ENCODE measurements around the gene RNF13. TPM values are rescaled to one million over a fixed set of nuclear protein-coding genes. Genes with fewer than 3 reads are reported as not detected.
A peak's percentile ranks its signal among the peaks of the same experiment; 100 is the strongest.

Gene RNF13
- total RNA-seq, 1 experiment from 2014 or later = 76.9 TPM

GRCh38 chr3:149810846-149811245 is 2.2 kb upstream of the RNF13 start:
- Histone ChIP-seq H3K27ac (ENCODE audit: low read length) (0 out of 2 replicates have a peak overlapping the region, but pooled peaks have one; percentile 3), H3K4me3 (ENCODE audit: low read depth in 2 of 2, low read length in 2 of 2) (no peak overlapping the region), H3K27me3 (ENCODE audit: control insufficient read depth, insufficient read depth, low read length) (no peaks in the 10 kb centered on the region), H3K36me3 (ENCODE audit: control insufficient read depth, insufficient read depth, low read length) (no peaks in the 10 kb centered on the region; the same call in 1 of the 2 replicates), H3K9me3 (ENCODE audit: control insufficient read depth, insufficient read depth, low read depth, low read length) (no peaks in the 10 kb centered on the region), H3K4me1 (ENCODE audit: control insufficient read depth, insufficient read depth, low read length) (peaks cover 28% of the 10 kb centered on the region)
- BruUV-seq (replicated peaks) = no TSS peak
- DNase-seq (ENCODE audit: low read depth, low spot score) (no peak), ATAC-seq (no peak)
- CTCF ChIA-PET = no interaction called here
- in situ Hi-C loops (cut with HindIII; ENCODE audit: low pct_unique_long_range_greater_than_20kb, low sequenced_read_pairs) = no loop called here
- POLR2A ChIA-PET = interaction anchor here (0.6 to 0.7 kb wide), 3 partner anchors 12 to 412 kb away, joined by 4 read pairs; no protein-coding TSS in a partner anchor
- intact Hi-C loops (cut with micrococcal nuclease; ENCODE audit: unreplicated experiment) = no loop called here
- no peak for TF ChIP-seq SIN3A (IDR thresholded peaks at IDR 0.05; ENCODE audit: borderline replicate concordance, insufficient read depth, low read depth, low read length)

DNA sequence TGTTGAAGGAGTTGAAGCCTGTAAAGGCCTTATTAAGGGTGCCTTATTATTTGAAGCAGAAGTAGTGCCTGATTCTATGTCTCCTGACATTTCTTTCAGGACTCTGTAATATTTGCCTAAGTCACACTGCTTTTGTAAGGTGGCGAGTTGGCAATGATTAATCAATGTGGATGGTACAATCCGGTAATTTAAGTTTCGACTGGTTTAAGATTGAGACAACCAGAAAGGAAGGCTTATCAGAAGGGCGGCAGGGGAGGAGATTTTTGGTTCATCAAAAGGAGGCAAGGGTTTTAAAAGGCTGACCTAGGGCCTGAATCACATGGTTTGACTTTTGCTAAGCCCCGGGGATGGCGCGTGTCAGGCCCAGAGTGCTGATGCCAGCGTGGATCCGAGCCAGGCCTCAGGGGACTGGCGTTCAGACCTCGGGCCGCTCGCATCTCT is 830 bp upstream of the RNF13 start:
- in situ Hi-C loops (cut with HindIII; ENCODE audit: low pct_unique_long_range_greater_than_20kb, low sequenced_read_pairs) (no loop called here), intact Hi-C loops (cut with micrococcal nuclease; ENCODE audit: unreplicated experiment) (no loop called here)
- peak overlapping the region; percentile 95 for H3K27ac ChIP-seq (ENCODE audit: low read length)
- BruUV-seq (replicated peaks) = TSS peak; percentile 95
- TF ChIP-seq CTCF (IDR thresholded peaks at IDR 0.05) = no peak
- TF ChIP-seq SIN3A (IDR thresholded peaks at IDR 0.05; ENCODE audit: borderline replicate concordance, insufficient read depth, low read depth, low read length) = no peak
- no peak for TF ChIP-seq TCF7L2 (IDR thresholded peaks at IDR 0.05; ENCODE audit: low read depth, low read length)
- H3K4me3 ChIP-seq (ENCODE audit: low read depth in 2 of 2, low read length in 2 of 2) = peak overlapping the region; percentile 85 to 95
- no peaks in the 10 kb centered on the region; the same call in 1 of the 2 replicates for H3K36me3 ChIP-seq (ENCODE audit: control insufficient read depth, insufficient read depth, low read length)
- H3K4me1 ChIP-seq (ENCODE audit: control insufficient read depth, insufficient read depth, low read length) = peaks cover 37% of the 10 kb centered on the region
- POLR2A ChIA-PET = interaction anchor here (0.5 kb wide), 1 partner anchor 272 kb away, joined by 3 read pairs; no protein-coding TSS in a partner anchor
- no peaks in the 10 kb centered on the region for H3K27me3 ChIP-seq (ENCODE audit: control insufficient read depth, insufficient read depth, low read length)
- CTCF ChIA-PET = no interaction called here
- DNase-seq (ENCODE audit: low read depth, low spot score) (peak; percentile 76), ATAC-seq (no peak)
- no peaks in the 10 kb centered on the region for H3K9me3 ChIP-seq (ENCODE audit: control insufficient read depth, insufficient read depth, low read depth, low read length)

GRCh38 chr3:149813367-149814281 is 609 bp downstream of the RNF13 start:
- H3K4me1 ChIP-seq (ENCODE audit: control insufficient read depth, insufficient read depth, low read length) = peaks cover 31% of the 10 kb centered on the region
- BruUV-seq (replicated peaks) = TSS peak; percentile 56
- in situ Hi-C loops (cut with HindIII; ENCODE audit: low pct_unique_long_range_greater_than_20kb, low sequenced_read_pairs) (no loop called here), intact Hi-C loops (cut with micrococcal nuclease; ENCODE audit: unreplicated experiment) (no loop called here)
- H3K4me3 ChIP-seq (ENCODE audit: low read depth in 2 of 2, low read length in 2 of 2) = peak overlapping the region; percentile 85 to 95
- TF ChIP-seq CTCF (IDR thresholded peaks at IDR 0.05) (no peak), REST (IDR thresholded peaks at IDR 0.05; ENCODE audit: insufficient read depth in 1 of 2, low read depth in 2 of 2, low read length in 1 of 2) (peak; percentile 81 to 82; a peak in 3 of 4 replicates)
- no peaks in the 10 kb centered on the region for H3K27me3 ChIP-seq (ENCODE audit: control insufficient read depth, insufficient read depth, low read length)
- H3K9me3 ChIP-seq (ENCODE audit: control insufficient read depth, insufficient read depth, low read depth, low read length) = no peaks in the 10 kb centered on the region
- DNase-seq (ENCODE audit: low read depth, low spot score) = no peak
- H3K27ac ChIP-seq (ENCODE audit: low read length) = peak overlapping the region; percentile 95
- H3K36me3 ChIP-seq (ENCODE audit: control insufficient read depth, insufficient read depth, low read length) = no peaks in the 10 kb centered on the region; the same call in 1 of the 2 replicates
- peak; percentile 10 for ATAC-seq
- CTCF ChIA-PET = no interaction called here
- POLR2A ChIA-PET = interaction anchor here (0.5 to 1.2 kb wide), 3 partner anchors 67 to 221 kb away, joined by 3 to 5 read pairs (median 3); no protein-coding TSS in a partner anchor

Measured in Panc1 (cell line).